ENCODE data around the gene RUNX2. TPM values are rescaled to one million over a fixed set of nuclear protein-coding genes. Genes with fewer than 3 reads are reported as not detected.

The RUNX2 gene
- total RNA-seq, 1 experiment from 2014 or later, result 7.0 TPM

GRCh38 chr6:45597424-45597823, 269.3 kb downstream of the RUNX2 start:
- in situ Hi-C loops (cut with HindIII; ENCODE audit: low pct_unique_long_range_greater_than_20kb, low sequenced_read_pairs), result no loop called here

GRCh38 chr6:45599053-45599452, 270.9 kb downstream of the RUNX2 start:
- no peaks in the 10 kb centered on the region for H3K36me3 ChIP-seq (ENCODE audit: control insufficient read depth, insufficient read depth, low read length)
- ChIA-PET CTCF (no interaction called here), POLR2A (no interaction called here)
- intact Hi-C loops (cut with micrococcal nuclease; ENCODE audit: unreplicated experiment) (no loop called here), in situ Hi-C loops (cut with HindIII; ENCODE audit: low pct_unique_long_range_greater_than_20kb, low sequenced_read_pairs) (no loop called here)
- no peak overlapping the region for H3K27ac ChIP-seq (ENCODE audit: low read length)
- DNase-seq (ENCODE audit: low read depth, low spot score), result no peak
- no TSS peak for BruUV-seq (replicated peaks)
- H3K4me1 ChIP-seq (ENCODE audit: control insufficient read depth, insufficient read depth, low read length), result no peaks in the 10 kb centered on the region
- H3K27me3 ChIP-seq (ENCODE audit: control insufficient read depth, insufficient read depth, low read length), result no peaks in the 10 kb centered on the region
- TF ChIP-seq CTCF (IDR thresholded peaks at IDR 0.05) (no peak), SIN3A (IDR thresholded peaks at IDR 0.05; ENCODE audit: borderline replicate concordance, insufficient read depth, low read depth, low read length) (no peak)
- H3K9me3 ChIP-seq (ENCODE audit: control insufficient read depth, insufficient read depth, low read depth, low read length), result peaks cover 6% of the 10 kb centered on the region; the same call in 1 of the 2 replicates
- no peak for ATAC-seq
- no peak overlapping the region for H3K4me3 ChIP-seq (ENCODE audit: low read depth in 2 of 2, low read length in 2 of 2)

More at GRCh38 chr6:45597424-45597823, 269.3 kb downstream of the RUNX2 start:
- CTCF ChIA-PET, result no interaction called here
- intact Hi-C loops (cut with micrococcal nuclease; ENCODE audit: unreplicated experiment), result no loop called here
- Histone ChIP-seq H3K4me3 (ENCODE audit: low read depth in 2 of 2, low read length in 2 of 2) (no peak overlapping the region), H3K27ac (ENCODE audit: low read length) (no peak overlapping the region), H3K27me3 (ENCODE audit: control insufficient read depth, insufficient read depth, low read length) (no peaks in the 10 kb centered on the region), H3K36me3 (ENCODE audit: control insufficient read depth, insufficient read depth, low read length) (no peaks in the 10 kb centered on the region), H3K9me3 (ENCODE audit: control insufficient read depth, insufficient read depth, low read depth, low read length) (peaks cover 6% of the 10 kb centered on the region; the same call in 1 of the 2 replicates), H3K4me1 (ENCODE audit: control insufficient read depth, insufficient read depth, low read length) (no peaks in the 10 kb centered on the region)
- TF ChIP-seq SIN3A (IDR thresholded peaks at IDR 0.05; ENCODE audit: borderline replicate concordance, insufficient read depth, low read depth, low read length) (no peak), CTCF (IDR thresholded peaks at IDR 0.05) (no peak), POLR2AphosphoS5 (IDR thresholded peaks at IDR 0.05; ENCODE audit: low read depth, low read length) (no peak), TCF7L2 (IDR thresholded peaks at IDR 0.05; ENCODE audit: low read depth, low read length) (no peak)
- TF ChIP-seq, protein P1, sequence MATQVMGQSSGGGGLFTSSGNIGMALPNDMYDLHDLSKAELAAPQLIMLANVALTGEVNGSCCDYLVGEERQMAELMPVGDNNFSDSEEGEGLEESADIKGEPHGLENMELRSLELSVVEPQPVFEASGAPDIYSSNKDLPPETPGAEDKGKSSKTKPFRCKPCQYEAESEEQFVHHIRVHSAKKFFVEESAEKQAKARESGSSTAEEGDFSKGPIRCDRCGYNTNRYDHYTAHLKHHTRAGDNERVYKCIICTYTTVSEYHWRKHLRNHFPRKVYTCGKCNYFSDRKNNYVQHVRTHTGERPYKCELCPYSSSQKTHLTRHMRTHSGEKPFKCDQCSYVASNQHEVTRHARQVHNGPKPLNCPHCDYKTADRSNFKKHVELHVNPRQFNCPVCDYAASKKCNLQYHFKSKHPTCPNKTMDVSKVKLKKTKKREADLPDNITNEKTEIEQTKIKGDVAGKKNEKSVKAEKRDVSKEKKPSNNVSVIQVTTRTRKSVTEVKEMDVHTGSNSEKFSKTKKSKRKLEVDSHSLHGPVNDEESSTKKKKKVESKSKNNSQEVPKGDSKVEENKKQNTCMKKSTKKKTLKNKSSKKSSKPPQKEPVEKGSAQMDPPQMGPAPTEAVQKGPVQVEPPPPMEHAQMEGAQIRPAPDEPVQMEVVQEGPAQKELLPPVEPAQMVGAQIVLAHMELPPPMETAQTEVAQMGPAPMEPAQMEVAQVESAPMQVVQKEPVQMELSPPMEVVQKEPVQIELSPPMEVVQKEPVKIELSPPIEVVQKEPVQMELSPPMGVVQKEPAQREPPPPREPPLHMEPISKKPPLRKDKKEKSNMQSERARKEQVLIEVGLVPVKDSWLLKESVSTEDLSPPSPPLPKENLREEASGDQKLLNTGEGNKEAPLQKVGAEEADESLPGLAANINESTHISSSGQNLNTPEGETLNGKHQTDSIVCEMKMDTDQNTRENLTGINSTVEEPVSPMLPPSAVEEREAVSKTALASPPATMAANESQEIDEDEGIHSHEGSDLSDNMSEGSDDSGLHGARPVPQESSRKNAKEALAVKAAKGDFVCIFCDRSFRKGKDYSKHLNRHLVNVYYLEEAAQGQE (IDR thresholded peaks at IDR 0.05; ENCODE audit: insufficient read depth in 1 of 2, low read depth in 2 of 2, low read length in 1 of 2), result no peak
- POLR2A ChIA-PET, result no interaction called here
- DNase-seq (ENCODE audit: low read depth, low spot score) (no peak), ATAC-seq (no peak)
- no TSS peak for BruUV-seq (replicated peaks)
